Ovary (tissue), 9 donors: ENCODE results near the gene TAAR2. TPM values are rescaled to one million over a fixed set of nuclear protein-coding genes. Genes with fewer than 3 reads are reported as not detected.

Experiments
- DNase-seq, 5 donors: peaks; one replicate each; pipeline ENCODE4 v3.0.0-alpha.2; 2019 to 2020
- H3K27ac ChIP-seq, 2 donors: fragments of 200-600 bp; one replicate each; pipeline versions ENCODE4 v1.5.1 to v1.8.0; 2019 to 2022
- H3K27me3 ChIP-seq: fragments of 200-600 bp; one replicate; pipeline ENCODE4 v1.8.0; 2022
- H3K36me3 ChIP-seq: fragments of 200-600 bp; sonication (generic); one replicate; pipeline ENCODE4 v1.5.1; 2019
- H3K4me1 ChIP-seq: one replicate; pipeline ENCODE4 v1.8.1; 2013; ENCODE audit warnings: mild to moderate bottlenecking, moderate library complexity; ENCODE audit not compliant: insufficient read depth
- H3K4me3 ChIP-seq: fragments of 200-600 bp; sonication (generic); one replicate; pipeline ENCODE4 v1.5.1; 2017
- H3K9me3 ChIP-seq, 2 donors: fragments of 200-600 bp in 1 of 2; sonication (generic) in 1 of 2; one replicate each; pipeline versions ENCODE4 v1.5.1 to v1.8.1; 2013 to 2019; ENCODE audit warnings: mild to moderate bottlenecking in 1 of 2, moderate library complexity in 1 of 2
- EP300 ChIP-seq: sonication (generic); formaldehyde crosslinking; IDR thresholded peaks from one replicate; pipeline ENCODE4 v1.6.1; 2017; ENCODE audit warnings: antibody characterized with exemption
- POLR2A ChIP-seq: fragments of 450-650 bp; IDR thresholded peaks from one replicate; pipeline ENCODE4 v1.6.1; 2017; ENCODE audit warnings: antibody characterized with exemption, mild to moderate bottlenecking, moderate library complexity
- WGBS, 3 donors: extraction: QIAGEN DNeasy Blood & Tissue Kit in 1 of 3; methylation state at CpG; one replicate each; pipeline versions ENCODE4 v1.1.5 to v1.1.7; 2013 to 2017; 5-methylcytosine and 5-hydroxymethylcytosine counted together
- intact Hi-C, 4 donors: fragments of 100-400 bp; cut with DNase I; formaldehyde crosslinking; loops; one replicate each; pipeline versions ENCODE4 v1.11.0 to v1.15.1; 2022 to 2023
- polyA plus RNA-seq, 2 donors: library from polyadenylated mRNA; stranded (reverse); fragments of 200-250 nt in 1 of 2; fragments of 350-450 nt in 1 of 2; fragmentation: Illumina TruSeq in 1 of 2; extraction: RNeasy Lipid Tissue Mini Kit (QIAGEN cat#74804) in 1 of 2; gene quantifications; one replicate each; pipeline ENCODE4 v1.2.3, GENCODE V29; 2013 to 2014
- total RNA-seq, 7 donors: library from RNA; depleted of rRNA in 2 of 7; stranded (reverse); fragments of >200 nt in 2 of 7; fragmentation: NEBNext Ultra II Directional in 3 of 7; extraction: Animal tissue kit (Norgen Biotek cat#: 25700) in 3 of 7; gene quantifications; one replicate each; pipeline versions ENCODE4 v1.1.0 to v1.2.4, GENCODE V29; 2016 to 2023
- TF ChIP-seq, protein P1 (sequence below), 3 donors: fragments of 450-650 bp in 2 of 3; fragments of 200-600 bp in 1 of 3; IDR thresholded peaks; one replicate each; pipeline versions ENCODE4 v1.5.1 to v1.8.0; 2016 to 2022; ENCODE audit warnings: antibody characterized with exemption in 3 of 3, mild to moderate bottlenecking in 1 of 3
- donor health status: DM: no; HTN: no; CAD: no; lungs with moderate emphysema.
- donor health status: DM: no; HTN: no; CAD: no.
- donor health status: Bipolar disorder and iron deficiency.
- donor health status: DM: yes; HTN: yes; CAD: no.
- donor health status: DM: no; HTN: no; CAD: no.
- donor health status: DM: yes; HTN: yes; CAD: no.

TAAR2 gene
- total and polyA plus RNA-seq, 9 donors: not detected

DNA sequence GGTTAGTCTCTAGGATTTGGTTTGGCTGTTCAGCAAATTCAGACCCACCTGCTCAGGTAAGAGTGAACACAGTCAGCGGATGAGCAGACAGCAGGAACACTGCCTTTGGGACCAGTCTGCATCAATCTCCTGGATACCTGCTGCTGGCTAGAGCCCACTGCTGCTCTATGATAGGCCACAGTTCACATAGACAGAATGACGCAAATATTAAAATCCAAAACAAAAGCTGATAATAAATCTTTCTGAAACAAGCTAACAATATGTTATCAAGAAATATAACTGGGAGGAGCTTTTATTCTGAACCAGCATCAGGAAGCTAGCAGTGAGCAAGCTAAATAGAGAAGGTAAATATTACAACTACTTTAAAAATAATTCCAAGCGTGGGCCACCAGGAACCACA is 35.0 kb upstream of the TAAR2 start, which contains the start of gene TAAR1:
Gene TAAR1 (minus strand): TSS at position 101 of the 400 bp plus-strand sequence. CDS start 13,179 bp downstream, outside the sequence.
- H3K27me3 ChIP-seq: no peaks in the 10 kb centered on the region
- TF ChIP-seq EP300 (no peak), POLR2A (no peak)
- TF ChIP-seq, protein P1, sequence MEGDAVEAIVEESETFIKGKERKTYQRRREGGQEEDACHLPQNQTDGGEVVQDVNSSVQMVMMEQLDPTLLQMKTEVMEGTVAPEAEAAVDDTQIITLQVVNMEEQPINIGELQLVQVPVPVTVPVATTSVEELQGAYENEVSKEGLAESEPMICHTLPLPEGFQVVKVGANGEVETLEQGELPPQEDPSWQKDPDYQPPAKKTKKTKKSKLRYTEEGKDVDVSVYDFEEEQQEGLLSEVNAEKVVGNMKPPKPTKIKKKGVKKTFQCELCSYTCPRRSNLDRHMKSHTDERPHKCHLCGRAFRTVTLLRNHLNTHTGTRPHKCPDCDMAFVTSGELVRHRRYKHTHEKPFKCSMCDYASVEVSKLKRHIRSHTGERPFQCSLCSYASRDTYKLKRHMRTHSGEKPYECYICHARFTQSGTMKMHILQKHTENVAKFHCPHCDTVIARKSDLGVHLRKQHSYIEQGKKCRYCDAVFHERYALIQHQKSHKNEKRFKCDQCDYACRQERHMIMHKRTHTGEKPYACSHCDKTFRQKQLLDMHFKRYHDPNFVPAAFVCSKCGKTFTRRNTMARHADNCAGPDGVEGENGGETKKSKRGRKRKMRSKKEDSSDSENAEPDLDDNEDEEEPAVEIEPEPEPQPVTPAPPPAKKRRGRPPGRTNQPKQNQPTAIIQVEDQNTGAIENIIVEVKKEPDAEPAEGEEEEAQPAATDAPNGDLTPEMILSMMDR (IDR thresholded peaks at IDR 0.05): no peak
- H3K36me3 ChIP-seq: no peaks in the 10 kb centered on the region
- no peak within 1 kb of the TSS for H3K4me3 ChIP-seq
- WGBS, 3 donors: 86 to 92% (median 90%) methylated on average over 3 of the region's 3 CpGs
- H3K27ac ChIP-seq: no peak within 1 kb of the TSS
- no peak for DNase-seq
- no peaks in the 10 kb centered on the region for H3K4me1 ChIP-seq
- intact Hi-C loops: no loop called here
- no peaks in the 10 kb centered on the region for H3K9me3 ChIP-seq

DNA sequence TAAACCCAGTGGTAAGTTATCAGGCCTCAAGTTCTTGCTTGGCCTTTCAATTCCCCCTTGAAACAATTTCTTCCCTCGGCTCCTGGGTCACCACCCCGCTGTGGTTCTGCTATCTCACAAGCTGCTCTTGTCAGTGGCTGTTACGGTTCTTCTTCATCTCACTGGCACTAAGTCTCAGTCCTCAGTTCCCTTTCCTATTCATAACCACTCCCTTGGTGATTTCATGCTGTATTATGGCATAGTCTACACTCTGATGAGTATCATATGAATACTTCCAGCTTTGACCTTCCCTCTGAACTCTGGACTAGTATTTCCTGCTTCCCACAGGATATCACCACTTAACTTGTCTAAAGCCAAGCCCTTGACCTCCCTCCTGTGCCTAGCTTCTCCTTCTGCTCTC is 27.0 kb upstream of the TAAR2 start:
- Histone ChIP-seq H3K36me3 (no peaks in the 10 kb centered on the region), H3K4me3 (no peak overlapping the region), H3K27ac (no peak overlapping the region), H3K4me1 (no peaks in the 10 kb centered on the region), H3K9me3 (no peaks in the 10 kb centered on the region), H3K27me3 (no peaks in the 10 kb centered on the region)
- intact Hi-C loops: no loop called here
- no peak for DNase-seq
- 84 to 92% (median 92%) methylated on average over 3 of the region's 3 CpGs for WGBS, 3 donors
- TF ChIP-seq EP300 (no peak), POLR2A (no peak)
- TF ChIP-seq, protein P1 (IDR thresholded peaks at IDR 0.05): no peak

DNA sequence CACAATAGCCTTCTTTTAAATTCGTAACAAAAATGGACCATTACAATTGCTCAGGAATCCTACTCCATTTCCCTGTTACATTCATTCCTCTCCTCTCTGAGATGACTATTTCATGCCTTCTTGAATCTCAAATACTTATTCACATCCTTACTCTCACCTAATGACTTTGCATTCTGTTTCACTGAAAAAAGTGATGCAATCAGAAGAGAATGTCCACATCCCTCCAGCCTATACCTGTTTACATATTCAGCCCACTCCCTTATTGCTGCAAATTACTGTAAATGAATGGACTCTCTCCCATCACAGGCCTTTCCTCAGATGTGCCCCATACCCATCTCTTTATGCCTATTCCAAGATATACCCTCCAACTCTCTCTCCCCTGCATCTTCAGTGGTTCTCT is 26.4 kb upstream of the TAAR2 start:
- H3K36me3 ChIP-seq: no peaks in the 10 kb centered on the region
- WGBS, 3 donors: 93 to 100% (median 93%) methylated on average over 1 of the region's 1 CpG
- DNase-seq: no peak
- no peaks in the 10 kb centered on the region for H3K4me1 ChIP-seq
- H3K4me3 ChIP-seq: no peak overlapping the region
- H3K27ac ChIP-seq: no peak overlapping the region
- TF ChIP-seq EP300 (no peak), POLR2A (no peak)
- TF ChIP-seq, protein P1 (IDR thresholded peaks at IDR 0.05): no peak
- H3K27me3 ChIP-seq: no peaks in the 10 kb centered on the region
- intact Hi-C loops: no loop called here
- no peaks in the 10 kb centered on the region for H3K9me3 ChIP-seq

DNA sequence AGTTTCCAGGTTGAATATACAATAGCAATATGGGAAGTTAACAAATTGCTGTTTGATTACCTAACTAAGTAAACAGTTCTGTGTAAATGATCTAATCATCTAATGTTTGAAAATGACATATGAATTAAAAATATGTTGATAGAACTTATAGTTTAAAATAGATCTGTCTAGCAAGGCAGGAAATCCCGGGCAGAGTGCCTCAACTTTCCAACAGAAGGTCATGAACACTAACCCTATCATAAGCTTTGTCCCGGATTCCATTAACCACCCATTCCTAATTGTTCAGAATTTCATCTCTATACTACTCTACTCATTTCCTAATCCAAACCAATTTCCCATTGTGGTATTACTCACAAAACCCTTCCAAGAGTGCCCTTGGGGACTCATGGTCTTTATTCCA is 24.8 kb upstream of the TAAR2 start:
- Histone ChIP-seq H3K27me3 (no peaks in the 10 kb centered on the region), H3K4me1 (no peaks in the 10 kb centered on the region), H3K4me3 (no peak overlapping the region), H3K9me3 (no peaks in the 10 kb centered on the region), H3K27ac (no peak overlapping the region), H3K36me3 (no peaks in the 10 kb centered on the region)
- intact Hi-C loops: no loop called here
- 17 to 43% (median 21%) methylated on average over 2 of the region's 2 CpGs for WGBS, 3 donors
- DNase-seq: no peak
- TF ChIP-seq EP300 (no peak), POLR2A (no peak)
- TF ChIP-seq, protein P1 (IDR thresholded peaks at IDR 0.05): no peak
